CD4-positive, alpha-beta T cell treated with Interleukin-12 subunit alpha and Interleukin-12 subunit beta, for 1 hour (primary cell): ENCODE results near the gene HSFY2.
"Not testable (repeated sequence)": the region's sequence is repeated elsewhere in the genome, so short reads cannot be mapped to it uniquely, and the experiment has no call there.

Source experiments
- DNase-seq: peaks from one replicate; pipeline ENCODE4 v3.0.0-alpha.2; 2020

The HSFY2 gene, protein sequence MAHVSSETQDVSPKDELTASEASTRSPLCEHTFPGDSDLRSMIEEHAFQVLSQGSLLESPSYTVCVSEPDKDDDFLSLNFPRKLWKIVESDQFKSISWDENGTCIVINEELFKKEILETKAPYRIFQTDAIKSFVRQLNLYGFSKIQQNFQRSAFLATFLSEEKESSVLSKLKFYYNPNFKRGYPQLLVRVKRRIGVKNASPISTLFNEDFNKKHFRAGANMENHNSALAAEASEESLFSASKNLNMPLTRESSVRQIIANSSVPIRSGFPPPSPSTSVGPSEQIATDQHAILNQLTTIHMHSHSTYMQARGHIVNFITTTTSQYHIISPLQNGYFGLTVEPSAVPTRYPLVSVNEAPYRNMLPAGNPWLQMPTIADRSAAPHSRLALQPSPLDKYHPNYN

DNA sequence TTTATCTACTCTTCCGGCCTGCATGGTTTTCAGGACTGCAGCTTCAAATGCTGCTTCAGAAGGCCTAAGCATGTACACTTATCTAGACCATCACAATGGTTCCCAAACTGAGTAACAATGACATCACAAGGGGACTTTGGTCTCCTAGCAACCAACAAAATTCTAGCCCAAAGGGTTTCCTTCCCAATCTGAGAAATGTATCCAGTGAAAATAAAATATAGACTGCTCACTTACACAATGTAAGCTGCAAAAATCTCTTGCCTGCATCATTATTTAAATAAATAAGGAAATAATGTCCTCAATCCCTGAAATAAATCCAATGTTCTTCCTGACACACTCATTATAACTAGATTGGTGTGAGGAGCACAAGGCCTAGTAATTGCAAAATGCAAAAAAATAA, at the start of gene HSFY2:
Gene HSFY2 (minus strand): TSS at position 101 of the 400 bp plus-strand sequence. CDS start 117 bp downstream, outside the sequence.
- DNase-seq: not testable (repeated sequence)

DNA sequence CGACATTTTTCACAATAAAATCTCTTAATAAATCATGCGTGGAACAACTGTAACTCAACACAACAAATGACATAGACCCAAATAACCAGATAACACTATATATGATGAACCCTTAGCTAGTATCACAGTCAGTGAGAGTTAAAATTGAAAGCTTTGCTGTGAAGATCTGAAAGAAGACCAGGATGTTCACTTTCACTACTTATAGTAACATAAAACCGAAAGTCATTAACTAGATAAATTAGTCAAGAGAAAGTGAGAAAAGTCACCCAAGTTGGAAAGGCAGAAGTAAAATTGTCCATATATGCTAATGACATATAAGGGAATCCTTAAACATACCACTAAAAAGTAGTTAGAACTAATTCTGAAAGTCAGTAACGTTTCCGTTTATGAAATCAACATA, 42.2 kb upstream of the HSFY2 start:
- DNase-seq: not testable (repeated sequence)

DNA sequence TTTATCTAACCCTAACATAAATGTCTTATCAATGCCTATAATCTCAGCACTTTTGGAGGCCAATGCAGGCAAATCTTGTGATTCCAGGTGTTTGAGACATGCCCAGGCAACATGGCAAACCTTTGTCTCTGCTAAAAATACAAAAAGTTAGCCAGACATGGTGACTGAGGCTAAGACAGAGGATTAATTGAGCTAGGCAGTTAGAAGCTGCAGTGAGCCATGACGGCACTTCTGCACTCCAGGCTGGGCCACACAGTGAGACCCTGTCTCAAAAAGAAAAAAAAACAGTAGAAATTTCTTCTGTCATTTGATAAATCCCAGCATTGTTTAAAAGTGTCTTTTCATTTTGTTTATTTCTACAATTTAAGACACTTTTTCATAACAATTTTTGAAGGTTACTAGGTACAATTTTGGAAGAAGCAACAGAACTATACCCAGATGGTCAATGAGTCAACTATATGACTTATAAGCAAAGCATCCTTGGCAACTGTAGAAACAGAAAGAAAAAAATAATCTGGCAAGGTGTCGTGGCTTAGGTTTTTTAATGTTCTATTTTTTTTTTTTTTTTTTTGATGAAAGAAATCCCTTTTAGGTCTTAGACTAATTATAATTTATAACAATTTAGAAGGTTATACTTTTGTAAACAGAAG, 15.3 kb upstream of the HSFY2 start:
- not testable (repeated sequence) for DNase-seq

DNA sequence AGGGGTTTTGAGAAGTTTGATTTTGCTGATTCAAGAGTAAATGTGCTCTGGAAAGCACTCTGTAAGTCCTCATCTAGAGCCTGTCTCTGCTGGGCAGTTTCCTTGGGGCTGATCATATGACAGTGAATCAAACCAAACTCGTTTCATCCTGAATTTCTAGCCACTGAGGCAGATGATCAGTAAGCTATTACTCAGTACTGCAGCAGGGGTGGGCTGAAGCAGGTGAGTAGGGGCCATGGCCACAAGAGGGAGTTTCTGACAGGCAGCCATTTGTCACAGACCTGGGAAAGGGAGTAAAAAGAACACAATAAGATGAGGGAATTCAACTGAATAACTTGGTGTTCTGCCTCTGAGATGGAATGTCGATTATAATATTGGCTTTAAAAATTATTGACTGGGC, 19.5 kb downstream of the HSFY2 start:
- not testable (repeated sequence) for DNase-seq

DNA sequence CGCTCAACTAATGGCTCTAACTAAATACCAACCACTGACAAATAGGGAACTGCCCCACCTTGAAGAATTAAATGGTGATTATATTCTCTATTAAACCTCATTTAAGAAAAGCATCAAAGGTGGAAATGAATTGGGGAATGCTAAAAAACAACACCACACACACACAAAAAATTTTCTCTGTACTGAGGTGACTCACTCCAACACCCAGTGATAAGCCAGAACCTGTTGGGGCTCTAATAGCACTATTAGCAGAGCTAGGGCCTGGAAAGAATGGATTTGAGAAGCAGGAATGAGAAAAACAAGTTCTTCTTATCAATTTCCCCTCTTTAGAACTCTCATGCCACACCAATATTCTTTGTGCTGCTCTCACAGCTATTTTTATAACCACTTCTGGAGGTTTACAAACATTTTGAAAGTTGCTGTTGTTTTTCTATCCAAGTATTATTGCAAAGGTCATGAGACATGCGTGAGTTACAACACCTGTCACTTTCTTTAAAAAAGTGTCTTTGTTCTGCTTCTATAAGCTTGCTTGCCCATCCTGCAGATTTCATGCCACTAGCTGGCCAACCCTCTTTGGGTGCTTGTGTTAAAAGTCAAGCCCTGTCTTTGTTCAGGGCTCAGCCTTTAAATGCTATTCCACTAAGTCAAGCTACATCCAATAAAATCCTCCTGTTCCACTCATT, 20.3 kb downstream of the HSFY2 start:
- not testable (repeated sequence) for DNase-seq

DNA sequence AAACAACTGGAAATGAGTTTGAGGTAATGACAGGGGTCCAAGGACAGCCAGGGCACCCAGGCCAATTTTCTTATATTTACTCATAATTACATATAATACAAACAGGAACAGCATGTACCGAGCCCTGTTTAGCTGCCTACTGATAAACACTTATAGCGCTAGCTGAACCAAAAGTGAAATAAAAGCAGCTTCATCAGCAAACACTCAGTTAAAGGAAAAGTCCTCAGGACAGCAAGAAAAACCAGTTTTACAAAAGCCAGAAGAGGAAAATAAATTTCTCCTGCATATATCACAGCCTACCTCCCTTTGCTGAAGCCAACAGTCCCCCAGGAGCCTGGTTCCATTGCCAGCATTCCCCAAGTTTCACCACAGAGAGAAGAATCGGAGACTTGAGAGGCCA, 49.8 kb downstream of the HSFY2 start:
- not testable (repeated sequence) for DNase-seq
